Thyroid gland (tissue), 4 donors: ENCODE data around the gene EDN2. TPM values are rescaled to one million over a fixed set of nuclear protein-coding genes. Genes with fewer than 3 reads are reported as not detected.

Experiments
- DNase-seq, 2 donors: peaks; one replicate each; pipeline ENCODE4 v3.0.0-alpha.2; 2019
- H3K27ac ChIP-seq, 3 donors: fragments of 200-600 bp; sonication (generic); 1 replicate in 2 of 3; 2 replicates in 1 of 3; pipeline ENCODE4 v1.5.1; 2016 to 2019; ENCODE audit warnings: mild to moderate bottlenecking in 1 of 3, moderate library complexity in 1 of 3
- H3K27me3 ChIP-seq: fragments of 200-600 bp; sonication (generic); one replicate; pipeline ENCODE4 v1.5.1; 2019
- H3K36me3 ChIP-seq, 2 donors: fragments of 200-600 bp; sonication (generic); one replicate each; pipeline ENCODE4 v1.5.1; 2016 to 2019
- H3K4me1 ChIP-seq, 2 donors: fragments of 200-600 bp; sonication (generic); one replicate each; pipeline ENCODE4 v1.5.1; 2017 to 2019
- H3K4me3 ChIP-seq, 3 donors: fragments of 200-600 bp; sonication (generic); replicated peaks in 1 of 3; 1 replicate in 2 of 3; 2 replicates in 1 of 3; pipeline ENCODE4 v1.5.1; 2016; ENCODE audit warnings: mild to moderate bottlenecking in 1 of 3
- H3K9me3 ChIP-seq: fragments of 200-600 bp; sonication (generic); one replicate; pipeline ENCODE4 v1.5.1; 2017
- CTCF ChIP-seq, 6 experiments: fragments of 200-600 bp in 3 of 6; fragments of 450-650 bp in 3 of 6; sonication (generic) in 3 of 6; IDR thresholded peaks; one replicate each; pipeline ENCODE4 v1.5.1; 2016 to 2019; ENCODE audit warnings: antibody characterized with exemption in 6 of 6, mild to moderate bottlenecking in 2 of 6, inconsistent platforms in 1 of 6, moderate library complexity in 1 of 6
- POLR2A ChIP-seq, 2 donors: fragments of 450-650 bp; IDR thresholded peaks; one replicate each; pipeline ENCODE4 v1.6.1; 2017; ENCODE audit warnings: antibody characterized with exemption in 2 of 2, mild to moderate bottlenecking in 2 of 2, moderate library complexity in 1 of 2
- WGBS, 2 donors: methylation state at CpG; one replicate each; pipeline ENCODE4 v1.1.5; 2017; 5-methylcytosine and 5-hydroxymethylcytosine counted together
- intact Hi-C: fragments of 100-400 bp; cut with DNase I; formaldehyde crosslinking; loops from one replicate; pipeline ENCODE4 v1.15.1; 2023
- total RNA-seq, 4 donors: library from RNA; depleted of rRNA; stranded (reverse); fragments of >200 nt; gene quantifications; one replicate each; pipeline ENCODE4 v1.2.3, GENCODE V29; 2016

Gene EDN2
- total RNA-seq, 4 donors from 2014 or later, result not detected

GRCh38 chr1:41516168-41517061 lies 31.9 kb upstream of the EDN2 start:
- Histone ChIP-seq H3K27ac (no peak overlapping the region), H3K27me3 (no peaks in the 10 kb centered on the region), H3K4me1 (peaks cover 8 to 29% of the 10 kb centered on the region in 2 donors), H3K36me3 (no peaks in the 10 kb centered on the region), H3K9me3 (no peaks in the 10 kb centered on the region), H3K4me3 (peak overlapping the region in 1 of 3 donors; percentile 20)
- TF ChIP-seq CTCF (IDR thresholded peaks at IDR 0.05) (peak; percentile 54 to 95 (median 84)), POLR2A (IDR thresholded peaks at IDR 0.05) (peak in 1 of 2 donors; percentile 8)
- DNase-seq, result peak; percentile 92 to 94
- 19% methylated on average over 34 to 43 of the region's 53 CpGs for WGBS, 2 donors
- intact Hi-C loops, result no loop called here

- H3K27me3 ChIP-seq, result no peaks in the 10 kb centered on the region
- H3K9me3 ChIP-seq, result no peaks in the 10 kb centered on the region
- peaks cover 8 to 29% of the 10 kb centered on the region in 2 donors for H3K4me1 ChIP-seq
- no peaks in the 10 kb centered on the region for H3K36me3 ChIP-seq
- intact Hi-C loops, result no loop called here
- peak overlapping the region in 1 of 3 donors; percentile 51 for H3K27ac ChIP-seq
- 33 to 49% methylated on average over 2 of the region's 6 CpGs for WGBS, 2 donors
- no peak for DNase-seq
- H3K4me3 ChIP-seq, result no peak overlapping the region
- TF ChIP-seq CTCF (IDR thresholded peaks at IDR 0.05) (no peak), POLR2A (IDR thresholded peaks at IDR 0.05) (no peak)
Observed at GRCh38 chr1:41515778-41516167, 31.3 kb upstream of the EDN2 start.

GRCh38 chr1:41515131-41515678 lies 30.7 kb upstream of the EDN2 start:
- no peak for TF ChIP-seq POLR2A (IDR thresholded peaks at IDR 0.05)
- peak in 1 of 6 experiments; percentile 13 for TF ChIP-seq CTCF (IDR thresholded peaks at IDR 0.05)
- Histone ChIP-seq H3K27ac (peak overlapping the region in 1 of 3 donors; percentile 51), H3K36me3 (no peaks in the 10 kb centered on the region), H3K4me1 (peaks cover 8 to 29% of the 10 kb centered on the region in 2 donors), H3K27me3 (no peaks in the 10 kb centered on the region), H3K9me3 (no peaks in the 10 kb centered on the region), H3K4me3 (no peak overlapping the region)
- WGBS, 2 donors, result 49 to 79% methylated on average over 3 to 5 of the region's 5 CpGs
- peak; percentile 76 to 83 for DNase-seq
- intact Hi-C loops, result no loop called here

GRCh38 chr1:41514381-41514780 lies 29.9 kb upstream of the EDN2 start:
- Histone ChIP-seq H3K9me3 (no peaks in the 10 kb centered on the region), H3K36me3 (no peaks in the 10 kb centered on the region), H3K27ac (peak overlapping the region in 1 of 3 donors; percentile 51), H3K27me3 (no peaks in the 10 kb centered on the region), H3K4me1 (peaks cover 8 to 29% of the 10 kb centered on the region in 2 donors), H3K4me3 (no peak overlapping the region)
- WGBS, 2 donors, result 91% methylated on average over 6 to 8 of the region's 8 CpGs
- DNase-seq, result no peak
- intact Hi-C loops, result no loop called here
- no peak for TF ChIP-seq POLR2A (IDR thresholded peaks at IDR 0.05)
- no peak for TF ChIP-seq CTCF (IDR thresholded peaks at IDR 0.05)

GRCh38 chr1:41513383-41513735 lies 28.9 kb upstream of the EDN2 start:
- intact Hi-C loops, result no loop called here

More at GRCh38 chr1:41513383-41513735, 28.9 kb upstream of the EDN2 start:
- WGBS, 2 donors, result 88 to 89% methylated on average over 7 to 9 of the region's 17 CpGs
- TF ChIP-seq CTCF (IDR thresholded peaks at IDR 0.05) (peak in 1 of 6 experiments; percentile 10), POLR2A (IDR thresholded peaks at IDR 0.05) (no peak)
- Histone ChIP-seq H3K9me3 (no peaks in the 10 kb centered on the region), H3K27me3 (no peaks in the 10 kb centered on the region), H3K4me1 (peaks cover 8 to 29% of the 10 kb centered on the region in 2 donors), H3K36me3 (no peaks in the 10 kb centered on the region), H3K27ac (no peak overlapping the region), H3K4me3 (no peak overlapping the region)
- no peak for DNase-seq
